ENCODE data around the gene ENAH. TPM values are rescaled to one million over a fixed set of nuclear protein-coding genes. Genes with fewer than 3 reads are reported as not detected.

The ENAH gene
- total and polyA plus RNA-seq, 2 donors (not counting 1 experiment from before 2014, with no cell fraction given) = 85.0 to 210 TPM

GRCh38 chr1:225445639-225446594 lies 207.0 kb downstream of the ENAH start:
- no peak overlapping the region for H3K27ac ChIP-seq (ENCODE audit: insufficient read depth, low read length)
- no peak overlapping the region for H3K9ac ChIP-seq (ENCODE audit: insufficient read depth, low read length)
- no peaks in the 10 kb centered on the region for H3K27me3 ChIP-seq (ENCODE audit: control insufficient read depth, insufficient read depth, low read length)
- peaks cover 21% of the 10 kb centered on the region for H3K4me1 ChIP-seq (ENCODE audit: control insufficient read depth, extremely low read depth, insufficient read depth, low read length)
- no peaks in the 10 kb centered on the region for H3K36me3 ChIP-seq (ENCODE audit: control insufficient read depth, insufficient read depth, low read length)
- H2AFZ ChIP-seq (ENCODE audit: low read length) = peak overlapping the region; percentile 36
- no peaks in the 10 kb centered on the region for H3K79me2 ChIP-seq (ENCODE audit: control insufficient read depth, insufficient read depth, low read length)
- no peaks in the 10 kb centered on the region for H3K9me3 ChIP-seq (ENCODE audit: control insufficient read depth, insufficient read depth, low read depth, low read length)
- DNase-seq (ENCODE audit: low read depth in 2 of 2) = no peak
- no peak overlapping the region for H3K4me2 ChIP-seq (ENCODE audit: extremely low read depth, insufficient read depth, low read length)
- no peaks in the 10 kb centered on the region for H4K20me1 ChIP-seq (ENCODE audit: control insufficient read depth, extremely low read depth, insufficient read depth, low read length)
- H3K4me3 ChIP-seq (replicated peaks in 1 of 4; ENCODE audit: control extremely low read depth in 1 of 4, insufficient read depth in 1 of 4, low read depth in 3 of 4, low read length in 4 of 4) = no peak overlapping the region
- no peak for TF ChIP-seq EZH2 (IDR thresholded peaks at IDR 0.05; ENCODE audit: low read length, missing control alignments)
- TF ChIP-seq CTCF (conservative IDR thresholded peaks at IDR 0.05 in 1 of 2, IDR thresholded peaks at IDR 0.05 in 1 of 2; ENCODE audit: low read depth in 1 of 2, low read length in 2 of 2) = no peak

- TF ChIP-seq CTCF (conservative IDR thresholded peaks at IDR 0.05 in 1 of 2, IDR thresholded peaks at IDR 0.05 in 1 of 2; ENCODE audit: low read depth in 1 of 2, low read length in 2 of 2) = no peak
- TF ChIP-seq EZH2 (IDR thresholded peaks at IDR 0.05; ENCODE audit: low read length, missing control alignments) = no peak
- Histone ChIP-seq H3K27me3 (ENCODE audit: control insufficient read depth, insufficient read depth, low read length) (no peaks in the 10 kb centered on the region), H3K9me3 (ENCODE audit: control insufficient read depth, insufficient read depth, low read depth, low read length) (no peaks in the 10 kb centered on the region), H3K4me3 (replicated peaks in 1 of 4; ENCODE audit: control extremely low read depth in 1 of 4, insufficient read depth in 1 of 4, low read depth in 3 of 4, low read length in 4 of 4) (no peak overlapping the region), H3K4me2 (ENCODE audit: extremely low read depth, insufficient read depth, low read length) (no peak overlapping the region), H3K4me1 (ENCODE audit: control insufficient read depth, extremely low read depth, insufficient read depth, low read length) (peaks cover 11% of the 10 kb centered on the region), H2AFZ (ENCODE audit: low read length) (no peak overlapping the region), H3K27ac (ENCODE audit: insufficient read depth, low read length) (no peak overlapping the region), H3K36me3 (ENCODE audit: control insufficient read depth, insufficient read depth, low read length) (no peaks in the 10 kb centered on the region), H4K20me1 (ENCODE audit: control insufficient read depth, extremely low read depth, insufficient read depth, low read length) (no peaks in the 10 kb centered on the region), H3K9ac (ENCODE audit: insufficient read depth, low read length) (no peak overlapping the region), H3K79me2 (ENCODE audit: control insufficient read depth, insufficient read depth, low read length) (no peaks in the 10 kb centered on the region)
- DNase-seq (ENCODE audit: low read depth in 2 of 2) = no peak
Observed at GRCh38 chr1:225442123-225442505, 210.8 kb downstream of the ENAH start.

DNA sequence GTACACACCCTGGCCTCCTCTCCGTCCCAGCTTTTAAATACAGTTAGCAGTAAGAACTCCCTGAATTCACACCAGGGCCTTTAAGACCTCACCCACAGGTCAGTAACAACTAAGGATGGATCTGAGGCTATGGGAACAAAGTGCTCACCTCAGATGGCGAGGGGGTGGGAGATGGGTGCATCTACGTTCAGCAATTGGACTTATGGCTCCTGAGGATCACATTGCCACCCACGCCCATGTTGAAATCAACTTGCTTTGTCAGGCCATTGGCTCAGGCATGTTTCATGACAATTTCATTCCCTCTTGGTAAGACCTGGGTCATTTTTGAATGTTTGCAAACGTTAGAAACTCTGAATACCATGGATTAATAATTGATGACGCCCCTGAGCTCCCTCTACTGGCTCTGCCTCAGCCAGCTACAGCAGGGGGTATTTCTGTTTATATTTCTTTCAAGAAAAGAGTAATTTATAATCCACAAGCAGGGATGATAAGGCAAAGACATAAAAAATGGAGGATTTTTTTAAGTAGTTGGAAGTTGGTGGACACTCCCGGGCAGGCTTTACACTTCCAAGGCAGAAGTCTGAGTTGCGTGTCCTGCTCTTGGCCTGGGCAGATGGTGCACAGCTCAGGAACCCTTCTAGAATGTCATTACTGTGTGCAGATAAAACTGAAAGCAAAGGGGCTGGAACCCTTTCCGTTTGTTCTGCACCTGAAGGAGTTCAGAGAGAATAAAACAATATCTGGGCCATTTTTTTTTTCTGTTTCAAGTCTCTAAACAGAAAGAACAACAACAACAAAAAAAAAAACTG lies 211.4 kb downstream of the ENAH start:
- Histone ChIP-seq H3K4me3 (replicated peaks in 1 of 4; ENCODE audit: control extremely low read depth in 1 of 4, insufficient read depth in 1 of 4, low read depth in 3 of 4, low read length in 4 of 4) (no peak overlapping the region), H2AFZ (ENCODE audit: low read length) (no peak overlapping the region), H3K4me2 (ENCODE audit: extremely low read depth, insufficient read depth, low read length) (no peak overlapping the region), H3K9me3 (ENCODE audit: control insufficient read depth, insufficient read depth, low read depth, low read length) (no peaks in the 10 kb centered on the region), H3K27ac (ENCODE audit: insufficient read depth, low read length) (no peak overlapping the region), H3K9ac (ENCODE audit: insufficient read depth, low read length) (no peak overlapping the region), H3K27me3 (ENCODE audit: control insufficient read depth, insufficient read depth, low read length) (no peaks in the 10 kb centered on the region), H3K4me1 (ENCODE audit: control insufficient read depth, extremely low read depth, insufficient read depth, low read length) (peaks cover 10% of the 10 kb centered on the region), H3K79me2 (ENCODE audit: control insufficient read depth, insufficient read depth, low read length) (no peaks in the 10 kb centered on the region), H3K36me3 (ENCODE audit: control insufficient read depth, insufficient read depth, low read length) (no peaks in the 10 kb centered on the region), H4K20me1 (ENCODE audit: control insufficient read depth, extremely low read depth, insufficient read depth, low read length) (no peaks in the 10 kb centered on the region)
- TF ChIP-seq EZH2 (IDR thresholded peaks at IDR 0.05; ENCODE audit: low read length, missing control alignments) = no peak
- TF ChIP-seq CTCF (conservative IDR thresholded peaks at IDR 0.05 in 1 of 2, IDR thresholded peaks at IDR 0.05 in 1 of 2; ENCODE audit: low read depth in 1 of 2, low read length in 2 of 2) = peak; percentile 19 to 42
- no peak for DNase-seq (ENCODE audit: low read depth in 2 of 2)

Measured in fibroblast of lung (primary cell).